Measurements from ENCODE around the gene SLC38A8. TPM values are rescaled to one million over a fixed set of nuclear protein-coding genes. Genes with fewer than 3 reads are reported as not detected.

SLC38A8 gene
- total RNA-seq, 1 donor from 2014 or later, result not detected

DNA sequence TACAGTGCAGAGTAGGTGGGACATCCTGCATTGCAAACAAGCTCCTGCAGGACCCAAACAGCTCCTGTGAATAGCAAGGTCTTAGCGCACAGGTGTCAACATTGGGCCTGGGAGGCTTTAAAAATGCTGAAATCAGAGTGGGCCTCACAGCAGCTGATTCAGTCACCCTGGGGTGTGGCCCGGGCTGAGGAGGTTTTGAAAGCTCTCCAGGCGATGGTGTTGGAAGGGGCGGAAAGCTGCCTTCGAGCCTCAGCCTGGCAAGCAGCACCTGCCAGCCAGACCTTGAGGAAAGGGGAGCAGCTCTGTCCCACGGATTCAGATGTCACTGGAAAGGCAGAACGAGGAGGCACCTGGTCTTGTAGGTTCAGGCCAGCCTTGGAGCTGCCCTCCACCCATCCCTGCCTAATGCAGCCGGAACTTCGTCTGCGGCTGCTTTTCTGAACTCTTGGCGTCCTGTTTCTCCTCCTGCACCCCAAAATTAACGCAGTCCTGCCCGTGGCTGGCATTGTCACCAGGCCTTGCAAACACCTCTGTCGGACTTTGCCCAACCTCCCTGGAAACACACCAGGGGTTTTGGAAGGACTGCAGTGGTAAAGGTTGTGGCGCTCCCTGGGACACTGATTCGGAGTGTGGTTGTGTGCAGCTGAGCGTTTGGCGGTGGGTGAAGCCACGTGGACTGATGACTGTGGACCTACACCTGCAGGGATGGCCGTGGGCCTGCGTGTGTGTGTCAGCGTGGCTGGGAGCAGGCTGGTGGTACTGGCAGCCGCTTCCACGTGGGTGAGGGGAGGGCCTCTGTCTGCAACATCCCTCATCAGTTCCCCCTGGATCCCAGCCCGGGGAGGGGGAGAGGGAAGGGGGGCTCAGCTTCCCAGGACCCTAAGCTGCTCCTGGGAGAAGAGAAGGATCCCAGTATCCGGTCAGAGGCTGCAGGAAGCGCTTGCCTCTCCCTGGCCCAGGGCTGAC lies 71.1 kb downstream of the SLC38A8 start:
- DNase-seq (ENCODE audit: low read depth in 2 of 2), result no peak

GRCh38 chr16:83970430-83970815 lies 72.2 kb downstream of the SLC38A8 start:
- DNase-seq (ENCODE audit: low read depth in 2 of 2), result no peak

GRCh38 chr16:83969771-83970429 lies 72.7 kb downstream of the SLC38A8 start:
- DNase-seq (ENCODE audit: low read depth in 2 of 2), result no peak

- no peak for DNase-seq (ENCODE audit: low read depth in 2 of 2)
These were observed 73.5 kb downstream of the SLC38A8 start for GRCh38 chr16:83968891-83969649.

DNA sequence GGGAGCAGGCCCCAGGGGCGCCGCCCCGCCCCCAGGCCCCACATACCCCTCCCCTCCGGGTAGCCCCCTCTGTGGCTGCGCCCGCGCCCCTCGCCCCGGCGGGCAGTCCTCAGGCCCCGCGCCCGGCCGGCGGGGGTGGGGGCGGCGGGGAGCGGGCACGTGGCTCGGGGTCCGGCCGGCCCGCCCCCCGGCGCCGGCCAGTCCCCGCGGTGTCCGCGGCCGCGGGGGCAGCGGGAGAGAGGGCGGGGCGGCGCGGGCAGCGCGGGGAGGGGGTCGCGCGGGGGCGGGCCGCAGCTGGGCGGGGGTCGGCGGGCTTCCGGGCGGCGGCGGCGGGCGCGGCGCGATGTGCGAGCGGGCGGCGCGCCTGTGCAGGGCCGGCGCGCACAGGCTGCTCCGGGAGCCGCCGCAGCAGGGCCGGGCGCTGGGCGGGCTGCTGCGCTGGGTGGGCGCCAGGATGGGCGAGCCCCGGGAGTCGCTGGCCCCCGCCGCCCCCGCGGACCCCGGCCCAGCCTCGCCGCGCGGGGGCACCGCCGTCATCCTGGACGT lies 74.2 kb downstream of the SLC38A8 start:
- no peak for DNase-seq (ENCODE audit: low read depth in 2 of 2)

DNA sequence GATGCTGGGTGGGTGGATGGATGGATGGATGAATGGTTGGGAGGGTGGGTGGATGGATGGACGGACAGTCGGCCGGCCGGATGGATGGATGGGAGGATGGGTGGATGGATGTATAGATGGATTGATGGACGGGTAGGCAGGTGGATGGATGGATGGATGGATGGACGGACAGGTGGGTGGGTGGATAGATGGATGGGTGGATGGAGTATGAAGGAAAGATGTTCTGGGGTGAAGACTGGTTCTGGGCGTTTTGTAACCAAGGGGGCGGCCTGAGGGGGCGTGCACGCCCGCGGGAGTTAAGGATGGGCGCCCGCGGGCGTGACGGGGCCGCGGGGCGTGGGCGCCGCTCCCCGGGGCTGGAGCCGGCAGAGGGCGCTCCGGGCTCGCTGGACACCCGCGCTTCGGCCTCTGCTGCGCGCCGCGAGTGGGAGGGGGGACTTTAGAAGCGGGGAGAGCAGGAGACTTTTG lies 74.7 kb downstream of the SLC38A8 start, which contains the start of gene NECAB2:
Gene NECAB2 (plus strand): TSS at position 407 of the 468 bp plus-strand sequence. CDS start 405 bp downstream, outside the sequence.
- peak; percentile 31 to 52 for DNase-seq (ENCODE audit: low read depth in 2 of 2)

DNA sequence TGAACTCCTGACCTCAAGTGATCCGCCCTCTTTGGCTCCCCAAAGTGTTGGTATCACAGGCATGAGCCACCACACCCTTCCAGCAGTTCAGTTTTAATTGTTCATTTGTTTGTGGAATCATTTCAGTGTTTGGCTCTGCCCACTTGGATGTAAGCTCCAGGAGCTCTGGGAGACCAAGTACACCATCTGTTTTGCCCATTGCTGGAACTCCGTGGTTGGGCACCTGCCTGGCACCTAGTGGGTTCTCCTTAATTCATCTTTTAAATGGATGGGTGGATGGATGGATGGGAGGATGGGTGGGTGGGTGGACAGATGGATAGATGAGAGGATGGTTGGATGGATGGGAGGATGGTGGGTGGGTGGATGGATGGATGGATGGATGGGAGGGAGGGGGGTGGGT lies 75.5 kb downstream of the SLC38A8 start:
- DNase-seq (ENCODE audit: low read depth in 2 of 2), result no peak

DNA sequence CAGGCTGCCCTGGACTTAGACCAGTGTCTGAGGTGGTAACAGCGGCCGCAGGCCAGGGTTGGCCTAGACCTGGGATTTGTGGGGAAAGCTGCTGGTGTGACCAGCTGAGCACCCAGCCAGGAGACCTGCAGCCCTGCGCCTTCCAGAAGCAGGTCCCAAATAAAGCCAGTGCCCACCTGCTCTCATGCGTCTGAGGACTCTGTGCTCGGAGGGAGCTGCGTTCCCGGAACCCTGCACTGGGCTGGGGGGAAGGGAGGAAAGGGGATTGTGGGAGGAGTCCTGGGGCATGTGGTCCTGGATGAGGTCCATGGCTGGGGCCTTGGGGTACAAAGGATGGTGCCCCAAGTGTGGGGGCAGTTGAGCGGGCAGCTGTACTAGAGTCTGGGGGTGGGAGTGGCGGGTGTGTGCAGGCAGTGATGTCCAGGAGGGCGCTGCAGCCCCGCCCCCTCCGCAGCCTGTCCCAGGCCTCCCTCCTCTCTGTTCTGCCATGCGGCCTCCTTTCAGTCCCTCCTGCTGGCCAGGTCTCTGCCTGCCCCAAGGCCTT lies 76.4 kb downstream of the SLC38A8 start:
- DNase-seq (ENCODE audit: low read depth in 2 of 2), result no peak

DNA sequence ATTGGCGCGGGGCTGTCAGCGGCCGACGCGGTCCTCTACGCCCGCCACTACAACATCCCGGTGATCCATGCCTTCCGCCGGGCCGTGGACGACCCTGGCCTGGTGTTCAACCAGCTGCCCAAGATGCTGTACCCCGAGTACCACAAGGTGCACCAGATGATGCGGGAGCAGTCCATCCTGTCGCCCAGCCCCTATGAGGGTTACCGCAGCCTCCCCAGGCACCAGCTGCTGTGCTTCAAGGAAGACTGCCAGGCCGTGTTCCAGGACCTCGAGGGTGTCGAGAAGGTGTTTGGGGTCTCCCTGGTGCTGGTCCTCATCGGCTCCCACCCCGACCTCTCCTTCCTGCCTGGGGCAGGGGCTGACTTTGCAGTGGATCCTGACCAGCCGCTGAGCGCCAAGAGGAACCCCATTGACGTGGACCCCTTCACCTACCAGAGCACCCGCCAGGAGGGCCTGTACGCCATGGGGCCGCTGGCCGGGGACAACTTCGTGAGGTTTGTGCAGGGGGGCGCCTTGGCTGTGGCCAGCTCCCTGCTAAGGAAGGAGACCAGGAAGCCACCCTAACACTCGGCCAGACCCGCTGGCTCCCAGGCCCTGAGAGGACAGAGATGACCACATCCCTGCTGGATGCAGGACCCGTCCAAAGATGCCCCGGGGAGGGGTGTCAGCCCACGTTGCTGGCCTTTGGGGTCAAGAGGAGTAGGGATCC lies 77.0 kb downstream of the SLC38A8 start:
- no peak for DNase-seq (ENCODE audit: low read depth in 2 of 2)

DNA sequence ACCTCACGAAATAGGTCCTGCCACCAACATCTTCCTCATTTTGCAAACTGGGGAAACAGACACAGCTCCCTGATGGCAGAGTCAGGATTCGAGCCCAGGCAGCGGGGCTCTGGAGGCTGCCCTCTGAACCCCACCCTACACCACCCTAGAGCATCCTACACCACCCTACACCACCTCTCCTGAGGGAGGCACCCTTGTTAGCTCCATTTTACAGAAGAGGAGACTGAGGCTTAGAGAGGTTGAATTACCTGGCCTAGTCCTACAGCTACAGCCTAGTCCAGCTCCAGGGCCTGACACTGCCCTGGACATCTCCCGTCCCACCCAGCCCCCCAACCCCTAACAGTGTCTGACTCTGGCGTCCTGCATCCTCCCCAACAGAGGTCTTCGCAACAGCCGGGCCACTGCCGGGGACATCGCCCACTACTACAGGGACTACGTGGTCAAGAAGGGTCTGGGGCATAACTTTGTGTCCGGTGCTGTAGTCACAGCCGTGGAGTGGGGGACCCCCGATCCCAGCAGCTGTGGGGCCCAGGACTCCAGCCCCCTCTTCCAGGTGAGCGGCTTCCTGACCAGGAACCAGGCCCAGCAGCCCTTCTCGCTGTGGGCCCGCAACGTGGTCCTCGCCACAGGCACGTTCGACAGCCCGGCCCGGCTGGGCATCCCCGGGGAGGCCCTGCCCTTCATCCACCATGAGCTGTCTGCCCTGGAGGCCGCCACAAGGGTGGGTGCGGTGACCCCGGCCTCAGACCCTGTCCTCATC lies 77.7 kb downstream of the SLC38A8 start:
- no peak for DNase-seq (ENCODE audit: low read depth in 2 of 2)

- no peak for DNase-seq (ENCODE audit: low read depth in 2 of 2)
These were observed 79.1 kb downstream of the SLC38A8 start for GRCh38 chr16:83963277-83964119.

DNA sequence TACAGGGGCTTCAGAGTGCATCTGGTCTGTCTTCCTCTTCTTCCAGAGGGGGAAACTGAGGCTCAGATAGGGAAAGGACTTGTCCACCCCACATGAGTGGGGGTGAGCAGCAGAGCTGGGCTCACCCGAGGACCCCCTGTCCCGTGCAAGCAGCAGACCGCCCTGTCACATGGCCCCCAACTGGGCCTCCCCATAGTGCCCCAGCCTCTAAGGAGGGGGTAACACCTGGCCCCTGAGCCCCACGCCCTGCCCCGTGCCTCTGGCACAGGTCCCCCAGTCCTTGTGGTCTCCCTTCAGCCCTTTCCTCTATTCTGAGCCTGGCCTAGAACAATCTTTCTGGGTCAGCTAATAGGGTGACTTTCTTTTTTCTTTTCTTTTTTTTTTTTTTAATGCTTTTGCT lies 81.0 kb downstream of the SLC38A8 start:
- DNase-seq (ENCODE audit: low read depth in 2 of 2), result no peak

GRCh38 chr16:83960521-83961249 lies 81.9 kb downstream of the SLC38A8 start:
- DNase-seq (ENCODE audit: low read depth in 2 of 2), result no peak

Other genes starting within 250 kb of the SLC38A8 start
- gene HSBP1, start 234.8 kb downstream of the SLC38A8 start, total RNA-seq, result 126 and 137 TPM in 2 replicates
- gene MLYCD, start 143.7 kb downstream of the SLC38A8 start, total RNA-seq, result 1.7 and 3.6 TPM in 2 replicates
- gene OSGIN1, start 89.6 kb downstream of the SLC38A8 start, total RNA-seq, result 0.60 and 1.3 TPM in 2 replicates
- not detected in 2 replicates for gene NECAB2, start 74.6 kb downstream of the SLC38A8 start, total RNA-seq
- 74.3 and 106 TPM in 2 replicates for gene MBTPS1, start 74.1 kb upstream of the SLC38A8 start, total RNA-seq
- gene HSDL1, start 102.4 kb upstream of the SLC38A8 start, total RNA-seq, result 25.1 and 33.5 TPM in 2 replicates
- under 0.01 TPM in 2 replicates for gene DNAAF1, start 102.5 kb upstream of the SLC38A8 start, total RNA-seq
- 7.2 and 16.5 TPM in 2 replicates for gene TAF1C, start 144.3 kb upstream of the SLC38A8 start, total RNA-seq
- gene ADAD2, start 148.4 kb upstream of the SLC38A8 start, total RNA-seq, result not detected in 2 replicates
- not detected in 2 replicates for gene KCNG4, start 197.2 kb upstream of the SLC38A8 start, total RNA-seq

Measured in lung microvascular endothelial cell (primary cell).